GM21381 (cell line): ENCODE measurements around the gene ARL6IP1.
A peak's percentile ranks its signal among the peaks of the same experiment; 100 is the strongest.
"Not testable (repeated sequence)": the region's sequence is repeated elsewhere in the genome, so short reads cannot be mapped to it uniquely, and the experiment has no call there.

ENCODE experiments used
- ATAC-seq: cut with Tn5 transposase; IDR thresholded peaks from one replicate; pipeline ENCODE4 v1.9.1; 2021; ENCODE audit warnings: mild to moderate bottlenecking, moderate library complexity; ENCODE audit not compliant: unreplicated experiment

ARL6IP1 gene

GRCh38 chr16:18800293-18800692 lies 1.1 kb downstream of the ARL6IP1 start:
- no peak for ATAC-seq

- ATAC-seq: no peak
These were observed 1.8 kb downstream of the ARL6IP1 start for GRCh38 chr16:18799500-18799899.

GRCh38 chr16:18797746-18798145 lies 3.6 kb downstream of the ARL6IP1 start:
- no peak for ATAC-seq

GRCh38 chr16:18796377-18796776 lies 5.0 kb downstream of the ARL6IP1 start:
- no peak for ATAC-seq

- no peak for ATAC-seq
These were observed 8.4 kb downstream of the ARL6IP1 start for GRCh38 chr16:18792836-18793433.

- peak; percentile 83 for ATAC-seq
These were observed 11.3 kb downstream of the ARL6IP1 start, which contains the start of gene RPS15A for GRCh38 chr16:18789850-18790706. Gene RPS15A (minus strand): TSS chr16:18790334. CDS start chr16:18789113, 1,221 bp downstream.

GRCh38 chr16:18789515-18789849 lies 11.9 kb downstream of the ARL6IP1 start:
- ATAC-seq: no peak

GRCh38 chr16:18788828-18789514 lies 12.4 kb downstream of the ARL6IP1 start:
- ATAC-seq: no peak

- ATAC-seq: no peak
These were observed 16.3 kb downstream of the ARL6IP1 start for GRCh38 chr16:18784917-18785623.

GRCh38 chr16:18783430-18784341 lies 17.7 kb downstream of the ARL6IP1 start:
- ATAC-seq: no peak

GRCh38 chr16:18782697-18783429 lies 18.5 kb downstream of the ARL6IP1 start:
- ATAC-seq: no peak

- not testable (repeated sequence) for ATAC-seq
These were observed 20.1 kb downstream of the ARL6IP1 start for GRCh38 chr16:18781232-18781631.

- ATAC-seq: not testable (repeated sequence)
These were observed 20.8 kb downstream of the ARL6IP1 start for GRCh38 chr16:18780460-18781026.

GRCh38 chr16:18777664-18778063 lies 23.7 kb downstream of the ARL6IP1 start:
- not testable (repeated sequence) for ATAC-seq

- not testable (repeated sequence) for ATAC-seq
These were observed 25.0 kb downstream of the ARL6IP1 start for GRCh38 chr16:18776334-18776733.

- not testable (repeated sequence) for ATAC-seq
These were observed 26.7 kb downstream of the ARL6IP1 start for GRCh38 chr16:18774651-18775050.

- ATAC-seq: not testable (repeated sequence)
These were observed 29.2 kb downstream of the ARL6IP1 start for GRCh38 chr16:18772171-18772570.

- ATAC-seq: not testable (repeated sequence)
These were observed 30.9 kb downstream of the ARL6IP1 start for GRCh38 chr16:18770336-18770962.
